Kidney capillary endothelial cell (primary cell): ENCODE measurements around the gene CDKAL1.
"Not testable (repeated sequence)": the region's sequence is repeated elsewhere in the genome, so short reads cannot be mapped to it uniquely, and the experiment has no call there.

Source experiments
- DNase-seq: peaks from one replicate; pipeline ENCODE4 v3.0.0-alpha.2; 2018; ENCODE audit warnings: low spot score

CDKAL1 gene

GRCh38 chr6:20924094-20924493 is 389.8 kb downstream of the CDKAL1 start:
- DNase-seq = not testable (repeated sequence)

GRCh38 chr6:20924911-20925543 is 390.8 kb downstream of the CDKAL1 start:
- no peak for DNase-seq

GRCh38 chr6:20927130-20927860 is 393.0 kb downstream of the CDKAL1 start:
- DNase-seq = no peak

GRCh38 chr6:20929283-20929682 is 395.0 kb downstream of the CDKAL1 start:
- no peak for DNase-seq

GRCh38 chr6:20931093-20931492 is 396.8 kb downstream of the CDKAL1 start:
- DNase-seq = no peak

- no peak for DNase-seq
Observed at GRCh38 chr6:20931772-20932171, 397.5 kb downstream of the CDKAL1 start.

- no peak for DNase-seq
Observed at GRCh38 chr6:20932284-20932683, 398.0 kb downstream of the CDKAL1 start.

GRCh38 chr6:20933057-20933788 is 399.0 kb downstream of the CDKAL1 start:
- no peak for DNase-seq

GRCh38 chr6:20936949-20937348 is 402.7 kb downstream of the CDKAL1 start:
- DNase-seq = no peak

GRCh38 chr6:20939161-20939775 is 405.0 kb downstream of the CDKAL1 start:
- DNase-seq = no peak

GRCh38 chr6:20943040-20943627 is 408.9 kb downstream of the CDKAL1 start:
- DNase-seq = no peak

- DNase-seq = no peak
Observed at GRCh38 chr6:20943922-20944321, 409.7 kb downstream of the CDKAL1 start.

- DNase-seq = no peak
Observed at GRCh38 chr6:20946022-20946421, 411.8 kb downstream of the CDKAL1 start.

GRCh38 chr6:20946890-20947289 is 412.6 kb downstream of the CDKAL1 start:
- DNase-seq = no peak

- DNase-seq = no peak
Observed at GRCh38 chr6:20947977-20948376, 413.7 kb downstream of the CDKAL1 start.

GRCh38 chr6:20948556-20948955 is 414.3 kb downstream of the CDKAL1 start:
- no peak for DNase-seq

- no peak for DNase-seq
Observed at GRCh38 chr6:20949138-20949537, 414.9 kb downstream of the CDKAL1 start.

GRCh38 chr6:20952699-20953474 is 418.6 kb downstream of the CDKAL1 start:
- DNase-seq = peak; percentile 95

GRCh38 chr6:20954315-20954714 is 420.1 kb downstream of the CDKAL1 start:
- DNase-seq = no peak

GRCh38 chr6:20955131-20955530 is 420.9 kb downstream of the CDKAL1 start:
- DNase-seq = no peak

GRCh38 chr6:20955751-20956150 is 421.5 kb downstream of the CDKAL1 start:
- DNase-seq = no peak
